CD4-positive, alpha-beta T cell (primary cell): ENCODE data around the gene CPSF6. TPM values are rescaled to one million over a fixed set of nuclear protein-coding genes. Genes with fewer than 3 reads are reported as not detected.

ENCODE experiments used
- ATAC-seq: fragments of 200-7000 bp; cut with Tn5 transposase; one replicate; pipeline ENCODE4 v1.10.0; 2022; ENCODE audit warnings: mild to moderate bottlenecking; ENCODE audit not compliant: poor library complexity
- CTCF ChIA-PET: fragments of 350-600 bp; sonication (Branson Sonifier 250); formaldehyde crosslinking; loops from one replicate; lab custom pipeline; 2021; ENCODE audit warnings: antibody characterized with exemption, inconsistent platforms; lab: Charles Lee
- POLR2A ChIA-PET: fragments of 350-600 bp; sonication (Branson Sonifier 250); formaldehyde crosslinking; loops from one replicate; lab custom pipeline; 2021; ENCODE audit warnings: antibody characterized with exemption, inconsistent platforms; lab: Charles Lee
- DNase-seq, 14 experiments: peaks; one replicate each; pipeline ENCODE4 v3.0.0-alpha.2; 2013 to 2020; ENCODE audit warnings: mixed read lengths in 2 of 14
- H3K27ac ChIP-seq, 2 donors: one replicate each; pipeline versions ENCODE4 v1.5.1 to v1.7.0; 2013; ENCODE audit warnings: low read length in 2 of 2, low read depth in 1 of 2, mild to moderate bottlenecking in 1 of 2
- H3K27me3 ChIP-seq, 2 experiments: 1 replicate in 1 of 2; 2 replicates in 1 of 2; pipeline versions ENCODE4 v1.6.1 to v1.7.0; 2013; ENCODE audit warnings: low read length in 2 of 2, control low read depth in 1 of 2, mild to moderate bottlenecking in 1 of 2, moderate library complexity in 1 of 2; ENCODE audit not compliant: insufficient read depth in 2 of 2, control insufficient read depth in 1 of 2
- H3K36me3 ChIP-seq: one replicate; pipeline ENCODE4 v1.6.1; 2013; ENCODE audit warnings: low read length, control low read depth; ENCODE audit not compliant: insufficient read depth
- H3K4me1 ChIP-seq: one replicate; pipeline ENCODE4 v1.6.1; 2013; ENCODE audit warnings: low read length, control low read depth; ENCODE audit not compliant: insufficient read depth
- H3K4me3 ChIP-seq: one replicate; pipeline ENCODE4 v1.5.1; 2013; ENCODE audit warnings: mild to moderate bottlenecking, low read length, moderate library complexity
- H3K9me3 ChIP-seq, 2 experiments: 1 replicate in 1 of 2; 2 replicates in 1 of 2; pipeline versions ENCODE4 v1.6.1 to v1.7.0; 2013; ENCODE audit warnings: low read length in 2 of 2, mild to moderate bottlenecking in 2 of 2, control low read depth in 1 of 2, moderate library complexity in 1 of 2; ENCODE audit not compliant: control insufficient read depth in 1 of 2, insufficient read depth in 1 of 2
- H3K27ac Mint-ChIP-seq: one replicate; pipeline ENCODE4 v1.8.0; 2020; ENCODE audit warnings: mixed read lengths
- H3K27me3 Mint-ChIP-seq: one replicate; pipeline ENCODE4 v1.8.0; 2021; ENCODE audit warnings: mixed read lengths
- H3K36me3 Mint-ChIP-seq: one replicate; pipeline ENCODE4 v1.8.0; 2021; ENCODE audit warnings: low read depth, mixed read lengths
- H3K4me1 Mint-ChIP-seq: one replicate; pipeline ENCODE4 v1.8.0; 2021; ENCODE audit warnings: low read depth, mixed read lengths
- H3K4me3 Mint-ChIP-seq: one replicate; pipeline ENCODE4 v1.8.0; 2020; ENCODE audit warnings: mild to moderate bottlenecking, mixed read lengths
- H3K9me3 Mint-ChIP-seq: one replicate; pipeline ENCODE4 v1.8.0; 2020; ENCODE audit warnings: mixed read lengths
- CTCF ChIP-seq: fragments of 200-600 bp; IDR thresholded peaks from one replicate; pipeline ENCODE4 v1.8.0; 2022; ENCODE audit warnings: antibody characterized with exemption, mild to moderate bottlenecking
- intact Hi-C, 2 experiments: fragments of 100-400 bp; cut with DNase I in 1 of 2; cut with micrococcal nuclease in 1 of 2; formaldehyde crosslinking; loops; one replicate each; pipeline versions ENCODE4 v1.15.1 to v1.9.0; 2023 to 2025; cut with DNase I, micrococcal nuclease
- microRNA-seq: library from miRNA; unstranded; fragments of <30 nt; microRNA quantifications from one replicate; pipeline ENCODE4 v1.2.0, GENCODE V29; 2021; ENCODE audit warnings: borderline microRNAs expressed, borderline replicate concordance
- total RNA-seq, 174 experiments: library from RNA in 2 of 174; stranded (reverse) in 2 of 174; gene quantifications; one replicate each; pipeline ENCODE4 v1.2.3 and lab custom pipeline; 2021 to 2026

CPSF6 gene
- total RNA-seq, 2 experiments from 2014 or later, result 80.9 to 86.7 TPM

- Mint-ChIP-seq H3K27me3 (peaks cover 4% of the 10 kb centered on the region), H3K4me3 (no peak overlapping the region), H3K9me3 (peaks cover 8% of the 10 kb centered on the region), H3K36me3 (no peaks in the 10 kb centered on the region), H3K27ac (no peak overlapping the region), H3K4me1 (no peaks in the 10 kb centered on the region)
- intact Hi-C loops, result no loop called here
- DNase-seq, result no peak
- H3K9me3 ChIP-seq, result no peaks in the 10 kb centered on the region
- H3K4me3 ChIP-seq, result no peak overlapping the region
- ATAC-seq, result no peak
- no peak for TF ChIP-seq CTCF
- ChIA-PET CTCF (no interaction called here), POLR2A (no interaction called here)
- H3K4me1 ChIP-seq, result no peaks in the 10 kb centered on the region
- H3K27me3 ChIP-seq, result no peaks in the 10 kb centered on the region
- no peaks in the 10 kb centered on the region for H3K36me3 ChIP-seq
- H3K27ac ChIP-seq, result no peak overlapping the region
These were observed 78.9 kb downstream of the CPSF6 start for GRCh38 chr12:69318225-69318624.

- ChIA-PET CTCF (no interaction called here), POLR2A (interaction anchor here (0.9 kb wide), 1 partner anchor 10 kb away, joined by 4 read pairs; no protein-coding TSS in a partner anchor)
These were observed 82.0 kb downstream of the CPSF6 start for GRCh38 chr12:69321351-69321750.

More at GRCh38 chr12:69321351-69321750, 82.0 kb downstream of the CPSF6 start:
- H3K36me3 ChIP-seq, result no peaks in the 10 kb centered on the region
- ATAC-seq, result no peak
- no peak overlapping the region for H3K4me3 ChIP-seq
- H3K4me3 Mint-ChIP-seq, result no peak overlapping the region
- H3K27me3 Mint-ChIP-seq, result peaks cover 4% of the 10 kb centered on the region
- no peak overlapping the region for H3K27ac ChIP-seq
- H3K4me1 Mint-ChIP-seq, result peaks cover 6% of the 10 kb centered on the region
- H3K9me3 Mint-ChIP-seq, result peaks cover 7% of the 10 kb centered on the region
- no peaks in the 10 kb centered on the region for H3K27me3 ChIP-seq
- no peak for TF ChIP-seq CTCF
- H3K4me1 ChIP-seq, result peaks cover 3% of the 10 kb centered on the region
- H3K36me3 Mint-ChIP-seq, result no peaks in the 10 kb centered on the region
- DNase-seq, result no peak
- no peaks in the 10 kb centered on the region for H3K9me3 ChIP-seq
- intact Hi-C loops, result no loop called here
- H3K27ac Mint-ChIP-seq, result no peak overlapping the region

Small RNA genes lying within 50 kb of the gene (microRNA-seq; reads per million reads assigned to microRNA genes)
- gene MIR1279, result not detected

Other genes with a start within 250 kb of the CPSF6 start
- 10 to 100 TPM; 71.4 to 72.9 TPM for gene LYZ, start 108.8 kb downstream of the CPSF6 start, total RNA-seq
- gene YEATS4, start 120.2 kb downstream of the CPSF6 start, total RNA-seq, result 10 to 100 TPM; 26.2 TPM
- 10 to 100 TPM; 21.7 to 24.9 TPM for gene FRS2, start 230.8 kb downstream of the CPSF6 start, total RNA-seq